HG02970 (cell line): ENCODE measurements around the gene RIMBP2.

Experiments used
- ATAC-seq: cut with Tn5 transposase; IDR thresholded peaks from one replicate; pipeline ENCODE4 v1.9.1; 2021; ENCODE audit warnings: mild to moderate bottlenecking, moderate library complexity, moderate number of reproducible peaks; ENCODE audit not compliant: unreplicated experiment, low FRiP score

The RIMBP2 gene

DNA sequence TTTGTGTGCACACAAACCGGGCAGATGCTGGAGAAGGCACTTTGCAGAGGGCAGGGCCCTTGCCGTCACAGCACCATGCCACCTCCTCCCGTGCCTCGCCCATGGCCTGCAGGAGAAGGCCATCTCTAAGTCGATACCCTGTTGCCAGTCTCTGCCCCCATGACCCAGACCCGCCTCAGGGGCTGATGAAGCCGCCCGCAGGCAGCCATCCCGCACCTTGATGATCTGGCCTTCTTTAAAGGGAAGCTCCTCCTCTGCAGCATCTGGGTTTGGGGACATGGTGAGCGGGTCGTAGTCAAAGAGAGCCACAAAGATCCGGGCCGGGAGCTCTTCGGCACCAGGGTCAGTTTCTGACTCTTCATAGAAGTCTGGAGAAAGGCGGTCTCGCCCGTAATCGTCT is 302.2 kb downstream of the RIMBP2 start:
- no peak for ATAC-seq

DNA sequence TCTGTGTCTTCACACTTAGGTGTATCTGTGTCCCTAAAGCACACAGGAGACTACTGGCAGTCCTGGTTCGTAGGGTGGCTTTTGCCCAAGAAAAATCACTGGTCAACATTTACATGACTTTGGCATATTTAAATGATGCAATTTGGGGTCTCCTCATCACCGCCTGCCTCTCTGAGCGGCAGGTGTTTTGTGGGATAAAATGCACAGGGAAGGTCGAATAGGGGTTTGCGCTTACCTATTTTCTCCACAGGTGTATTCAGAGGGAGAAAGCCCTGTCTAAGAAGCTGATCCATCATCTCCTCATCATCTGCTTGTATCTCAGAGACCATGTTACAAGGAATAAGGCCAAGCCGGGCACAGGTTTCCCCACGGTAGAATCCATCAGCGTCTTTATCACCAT is 303.7 kb downstream of the RIMBP2 start:
- ATAC-seq, result no peak

DNA sequence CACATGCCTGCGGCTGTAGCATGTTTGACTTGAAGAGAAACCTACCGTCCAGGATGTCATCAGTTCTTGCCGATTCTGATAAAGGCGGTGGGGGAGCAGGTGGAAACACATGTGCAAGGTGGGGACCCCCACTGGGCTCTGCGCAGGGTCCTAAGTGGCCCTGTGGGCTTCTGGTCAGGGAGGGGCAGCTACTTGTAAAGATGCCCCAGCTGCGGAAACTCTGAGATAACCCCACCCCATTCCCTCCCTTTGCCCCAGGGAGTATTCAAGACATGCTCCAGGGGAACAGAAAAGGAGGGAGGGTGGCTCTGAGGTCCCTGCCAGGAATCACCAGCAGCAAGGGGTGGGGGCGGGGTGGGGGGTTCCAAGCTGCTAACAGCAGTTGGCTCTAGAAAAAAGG is 310.8 kb downstream of the RIMBP2 start:
- ATAC-seq, result no peak

DNA sequence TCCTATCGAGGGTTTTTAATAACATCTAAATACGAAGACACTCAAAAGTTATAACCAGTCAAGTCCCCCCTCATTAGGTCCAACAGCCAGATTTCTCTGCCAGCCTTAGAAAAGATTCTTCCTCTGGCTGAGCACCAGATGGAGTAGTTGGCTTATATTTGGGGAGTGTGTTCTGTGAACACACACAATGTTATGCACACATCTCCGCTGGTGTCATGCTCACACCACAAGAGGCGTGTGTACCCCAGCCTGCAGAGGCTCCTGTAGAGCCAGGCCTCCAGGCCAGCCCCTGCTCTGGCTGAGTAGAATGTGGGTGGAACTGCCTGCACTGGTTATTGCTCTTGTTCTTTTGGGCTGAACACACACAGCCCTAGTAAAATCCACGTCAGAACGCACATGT is 314.4 kb downstream of the RIMBP2 start:
- no peak for ATAC-seq

DNA sequence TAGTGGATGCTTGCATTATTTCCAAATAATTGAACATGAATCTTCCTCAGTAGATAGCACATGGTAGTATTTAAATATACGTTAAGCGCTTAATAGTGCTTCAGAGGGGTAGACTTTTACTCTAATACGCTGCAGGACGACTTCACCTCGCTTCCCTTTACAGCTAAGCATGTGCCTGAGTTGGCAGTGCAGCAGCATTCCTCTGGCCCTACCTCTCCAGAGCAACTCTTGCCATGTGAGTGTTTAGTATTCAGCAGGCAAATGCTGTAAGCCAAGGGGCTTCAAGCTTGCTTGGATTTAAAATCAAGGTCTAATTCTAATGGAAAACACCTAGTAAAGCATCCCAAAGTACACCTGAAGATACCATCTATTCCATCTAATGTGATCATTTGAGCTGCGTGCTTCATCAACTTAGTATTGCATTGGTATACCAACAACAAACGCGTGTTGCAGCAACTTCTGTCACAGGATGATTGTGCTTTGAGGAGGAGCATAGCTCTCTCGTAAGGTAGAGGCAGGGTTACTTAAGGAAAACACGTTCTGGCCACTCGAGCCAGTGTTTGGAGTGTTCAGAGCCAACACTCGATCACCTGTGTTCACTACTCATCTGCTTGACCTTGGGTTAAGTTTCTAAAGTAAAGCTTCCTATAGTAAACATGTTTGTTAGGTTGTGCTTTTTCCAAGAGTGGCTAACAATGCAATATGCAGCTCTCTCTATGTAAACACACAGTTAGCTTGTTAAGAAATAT is 317.8 kb downstream of the RIMBP2 start:
- no peak for ATAC-seq

DNA sequence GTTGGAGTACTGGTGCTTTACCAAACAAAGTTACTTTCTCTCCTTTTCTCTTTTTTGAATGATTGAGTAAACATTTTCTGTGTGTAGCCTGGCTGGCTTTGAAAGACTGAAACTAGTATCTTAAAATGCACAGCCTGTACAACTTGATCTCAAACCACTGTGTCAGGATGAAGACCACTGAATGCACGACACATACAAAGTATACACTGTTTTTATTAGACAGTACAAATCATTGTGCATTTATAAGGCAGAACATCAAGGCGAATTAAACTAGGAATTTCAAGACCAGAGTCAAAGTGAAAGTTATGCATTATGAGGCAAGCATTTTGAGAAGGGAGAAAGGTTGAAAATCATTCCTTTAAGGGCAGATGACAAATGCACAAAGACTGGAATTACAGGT is 319.4 kb downstream of the RIMBP2 start:
- ATAC-seq, result no peak

DNA sequence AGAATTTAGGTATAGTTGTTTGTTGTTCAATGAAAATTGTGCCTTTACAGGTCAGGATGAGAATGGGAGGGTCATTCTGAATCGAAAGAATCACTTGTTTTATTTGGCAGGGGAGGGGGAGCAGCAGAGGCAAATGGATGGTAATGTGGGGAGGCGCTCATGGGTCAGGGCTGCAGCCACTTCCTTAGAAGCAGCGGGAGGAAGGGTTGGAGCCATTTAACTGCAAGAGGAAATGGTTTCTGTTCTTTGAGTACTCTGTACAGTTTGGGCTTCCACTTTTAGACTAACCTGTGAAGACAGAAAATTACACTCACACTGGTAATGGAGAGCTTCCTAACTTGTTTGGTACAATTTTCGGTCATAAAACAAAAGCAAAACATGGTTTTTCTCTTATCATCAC is 321.2 kb downstream of the RIMBP2 start:
- no peak for ATAC-seq

DNA sequence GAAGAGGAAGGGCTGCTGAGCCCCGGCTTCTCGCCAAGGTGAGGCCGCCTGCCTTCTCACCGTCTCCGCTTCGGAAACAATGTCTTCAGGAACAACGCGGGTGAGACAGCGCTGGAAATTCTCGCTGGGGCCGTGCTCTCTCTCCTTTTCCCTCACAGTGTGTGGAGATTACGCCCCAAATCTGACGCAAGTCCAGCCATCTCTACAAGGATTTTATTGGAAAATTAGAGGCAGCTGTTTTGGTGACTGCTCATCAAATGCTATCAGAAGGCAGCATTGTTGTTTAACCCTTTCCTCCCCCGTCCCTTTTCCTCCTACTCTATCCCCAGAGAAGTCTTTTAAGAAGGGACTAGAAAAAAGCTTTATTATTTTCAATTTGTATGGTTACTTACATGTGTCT is 324.9 kb downstream of the RIMBP2 start:
- no peak for ATAC-seq

DNA sequence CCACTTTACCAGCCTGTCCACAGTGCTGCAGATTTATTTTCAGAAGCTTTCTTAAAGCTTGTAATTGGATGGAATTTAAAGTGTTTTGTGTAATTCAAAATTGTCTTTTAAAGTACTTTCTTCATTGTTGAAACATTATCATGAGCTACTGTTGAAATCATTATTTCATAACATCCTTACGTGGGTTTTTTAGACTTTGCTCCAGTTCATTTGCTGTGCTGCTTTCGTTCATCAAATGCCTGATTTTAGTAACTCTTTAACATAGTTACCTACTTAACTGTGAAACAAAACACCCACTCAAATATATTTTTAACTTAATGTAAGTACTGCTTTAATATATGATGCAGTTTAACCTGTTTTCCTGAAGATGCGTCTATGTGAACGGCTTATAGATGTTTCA is 330.9 kb downstream of the RIMBP2 start:
- no peak for ATAC-seq

DNA sequence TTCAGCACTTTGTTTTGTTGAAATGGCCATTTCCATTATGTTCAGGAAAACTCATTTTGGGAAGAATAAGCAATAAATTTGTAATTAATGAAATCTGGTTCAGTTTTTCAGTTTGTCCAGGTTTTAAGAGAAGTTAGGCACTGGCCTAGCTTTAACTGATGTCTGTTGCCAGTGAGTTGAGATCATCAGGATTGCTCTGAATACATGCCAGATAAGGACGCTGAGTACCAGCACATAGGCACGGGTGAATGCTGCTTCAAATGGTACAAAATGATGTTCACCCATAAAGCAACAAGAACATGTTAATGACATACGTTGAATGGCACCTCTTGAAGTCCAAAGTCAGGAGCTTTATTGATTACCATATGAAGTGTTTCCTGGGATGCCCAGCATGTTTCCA is 331.9 kb downstream of the RIMBP2 start:
- ATAC-seq, result no peak

DNA sequence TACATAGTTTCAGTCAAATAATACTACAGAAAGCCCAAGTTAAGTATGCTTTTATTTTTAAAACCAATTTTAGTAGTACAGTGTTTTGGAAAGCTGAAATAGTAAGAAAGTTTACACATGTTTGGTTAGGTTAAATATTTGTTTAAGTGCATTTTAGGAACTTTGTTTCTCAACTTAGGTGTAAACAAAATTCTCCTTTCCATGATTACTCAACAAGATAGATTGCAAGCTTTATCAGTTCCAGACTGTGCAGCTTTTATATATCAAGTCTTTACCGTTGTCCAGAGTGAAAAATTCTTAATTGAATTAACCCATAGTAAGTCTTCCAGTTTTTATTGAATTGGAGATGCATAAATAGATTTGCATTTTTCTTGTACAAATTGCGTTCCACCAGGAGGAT is 333.3 kb downstream of the RIMBP2 start:
- no peak for ATAC-seq

DNA sequence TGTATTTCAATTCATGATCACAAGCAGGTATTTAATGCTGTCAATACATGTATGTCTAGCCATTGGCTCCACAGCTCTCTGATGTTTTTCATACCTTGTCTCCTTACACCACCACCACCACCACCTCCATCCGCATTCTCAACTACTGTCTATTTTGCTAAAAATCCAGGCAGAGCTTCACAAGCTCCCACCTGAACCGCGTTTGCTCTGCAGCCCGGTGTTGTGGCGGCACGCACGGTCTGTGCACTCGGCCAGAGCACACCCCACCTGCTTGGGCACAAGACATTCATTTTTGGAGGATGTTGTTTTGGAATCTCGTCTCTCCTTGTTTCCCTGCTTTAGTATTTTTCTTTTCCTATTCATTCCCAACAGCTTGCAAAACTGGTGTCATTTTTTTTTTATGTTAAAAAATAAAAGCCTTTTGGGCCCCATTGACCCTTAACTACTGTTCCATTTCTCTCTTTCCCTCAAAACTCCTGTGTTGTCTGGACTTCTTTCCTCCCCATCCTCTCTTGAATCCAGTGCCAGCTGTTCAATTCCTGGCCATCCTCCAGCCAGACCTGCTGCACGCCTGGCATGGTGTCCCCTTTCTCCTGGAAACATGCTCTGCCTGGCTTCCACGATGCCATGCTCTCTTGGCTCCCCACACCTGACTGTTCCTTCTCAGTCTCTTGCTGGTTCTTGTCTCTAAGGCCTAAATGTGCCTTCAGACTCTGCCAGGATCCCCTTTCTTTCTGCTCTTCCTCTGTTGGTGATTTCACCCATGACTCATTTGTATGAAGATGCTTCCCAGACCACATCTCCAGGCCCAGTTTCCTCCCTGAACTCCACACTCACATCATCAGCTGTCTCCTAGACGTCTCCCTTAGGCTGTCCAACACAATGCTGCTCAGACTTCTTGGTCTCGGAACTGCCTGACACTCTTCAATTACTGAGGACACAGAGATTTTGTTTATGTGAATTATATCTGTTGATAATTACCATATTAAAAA is 340.5 kb downstream of the RIMBP2 start:
- ATAC-seq, result no peak

DNA sequence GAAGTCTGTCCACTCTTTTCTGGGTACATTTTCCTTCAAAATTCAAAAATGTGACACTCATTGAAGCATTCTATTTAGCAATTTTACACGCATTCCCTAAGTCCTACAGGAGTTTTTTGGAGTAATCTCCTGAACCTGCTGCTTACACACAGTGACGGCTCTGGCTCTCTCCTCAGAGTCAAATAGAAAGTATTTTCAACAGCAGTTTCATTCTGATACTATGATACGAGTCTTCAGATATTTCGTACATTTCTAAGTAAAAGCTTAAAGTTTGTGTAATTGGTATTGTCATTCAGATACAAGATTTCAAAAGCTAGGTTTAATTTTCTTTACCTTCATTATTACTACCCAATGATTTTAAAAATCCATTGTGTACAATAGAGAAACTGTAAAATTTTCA is 342.0 kb downstream of the RIMBP2 start:
- no peak for ATAC-seq

DNA sequence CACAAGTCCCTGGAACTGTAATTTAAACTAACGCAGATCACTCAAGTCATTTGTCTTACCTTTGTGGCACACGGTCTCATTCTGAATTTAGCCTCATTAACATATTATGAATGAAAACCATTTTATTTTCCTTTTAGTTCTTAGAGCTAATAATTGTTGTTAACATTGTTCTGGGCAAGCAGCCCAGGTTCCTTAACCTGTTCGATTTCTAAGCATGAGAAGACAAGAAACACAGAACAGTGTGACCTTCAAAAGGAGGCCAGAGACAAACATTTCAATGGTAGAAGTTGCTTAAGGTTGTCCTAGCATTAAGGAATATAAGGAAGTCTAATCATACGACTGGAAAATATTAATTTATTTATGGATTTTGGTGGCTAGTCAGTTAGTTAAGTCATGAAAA is 343.2 kb downstream of the RIMBP2 start:
- ATAC-seq, result no peak

DNA sequence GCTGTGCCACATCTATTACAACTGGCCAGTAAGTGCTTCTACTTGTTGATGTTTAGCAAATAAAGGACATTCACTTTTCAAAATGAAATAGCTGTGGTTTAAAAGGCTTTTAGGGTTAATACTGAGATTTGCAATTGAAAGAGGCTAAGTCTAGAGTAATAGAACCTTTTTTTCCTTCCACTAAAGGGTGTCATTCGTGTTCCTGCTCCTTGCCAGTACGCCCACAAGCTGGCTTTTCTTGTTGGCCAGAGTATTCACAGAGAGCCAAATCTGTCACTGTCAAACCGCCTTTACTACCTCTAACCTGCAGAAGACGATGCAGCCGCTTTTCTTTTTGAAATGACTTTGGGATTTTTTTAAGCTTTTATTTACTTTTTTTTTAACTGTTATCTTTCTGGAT is 344.8 kb downstream of the RIMBP2 start:
- ATAC-seq, result no peak

DNA sequence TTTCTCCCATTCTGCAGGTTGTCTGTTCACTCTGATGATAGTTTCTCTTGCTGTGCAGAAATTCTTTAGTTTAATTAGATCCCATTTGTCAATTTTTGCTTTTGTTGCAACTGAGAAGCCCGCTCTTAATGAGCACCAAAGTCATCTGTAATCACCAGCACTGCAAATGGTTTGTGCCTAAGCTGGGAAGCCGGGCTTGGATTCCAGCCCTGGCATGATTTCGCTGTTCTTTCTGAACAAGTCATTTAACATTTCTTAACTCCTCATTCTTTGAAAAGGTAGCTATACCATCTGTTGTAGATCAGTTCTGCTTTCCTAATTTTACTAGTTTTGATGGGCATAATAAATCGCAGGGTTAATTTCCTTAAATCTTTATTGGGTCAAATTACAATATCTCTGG is 346.3 kb downstream of the RIMBP2 start:
- no peak for ATAC-seq

DNA sequence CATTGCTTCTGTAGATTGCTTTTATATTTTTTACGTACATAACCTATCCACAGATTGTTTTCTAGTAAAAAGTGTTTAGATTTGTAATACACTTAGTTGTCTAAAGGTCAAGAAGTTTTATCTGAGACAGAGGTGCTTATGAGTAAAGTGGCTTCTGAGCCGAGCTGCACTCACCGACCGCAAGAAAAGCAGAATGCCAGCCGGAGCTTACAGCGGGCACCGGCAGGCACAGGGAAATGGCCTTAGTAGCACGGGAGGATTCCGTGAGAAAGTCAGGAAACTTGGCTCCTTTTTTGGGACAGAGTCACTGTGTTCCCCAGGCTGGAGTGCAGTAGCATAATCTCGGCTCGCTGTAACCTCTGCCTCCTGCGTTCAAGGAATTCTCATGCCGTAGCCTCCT is 348.6 kb downstream of the RIMBP2 start:
- no peak for ATAC-seq

DNA sequence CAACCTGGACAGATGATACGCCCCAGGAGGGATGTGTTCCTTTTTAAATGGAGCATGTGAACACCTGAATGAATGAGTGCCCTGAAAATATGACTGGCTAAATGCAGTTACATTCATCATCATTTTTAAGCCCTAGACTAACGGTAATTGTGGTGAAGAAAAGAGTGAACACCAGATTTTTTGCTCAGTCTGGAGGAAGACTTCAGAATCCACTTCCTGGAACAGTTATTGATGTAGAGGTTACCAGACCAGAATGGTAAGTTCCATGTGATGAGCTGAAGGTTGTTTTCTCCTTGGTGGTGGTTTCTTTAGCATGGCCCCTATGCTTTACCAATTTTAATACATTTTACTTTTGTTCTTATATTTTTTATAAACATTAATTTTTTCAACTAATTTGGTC is 349.1 kb downstream of the RIMBP2 start:
- no peak for ATAC-seq

DNA sequence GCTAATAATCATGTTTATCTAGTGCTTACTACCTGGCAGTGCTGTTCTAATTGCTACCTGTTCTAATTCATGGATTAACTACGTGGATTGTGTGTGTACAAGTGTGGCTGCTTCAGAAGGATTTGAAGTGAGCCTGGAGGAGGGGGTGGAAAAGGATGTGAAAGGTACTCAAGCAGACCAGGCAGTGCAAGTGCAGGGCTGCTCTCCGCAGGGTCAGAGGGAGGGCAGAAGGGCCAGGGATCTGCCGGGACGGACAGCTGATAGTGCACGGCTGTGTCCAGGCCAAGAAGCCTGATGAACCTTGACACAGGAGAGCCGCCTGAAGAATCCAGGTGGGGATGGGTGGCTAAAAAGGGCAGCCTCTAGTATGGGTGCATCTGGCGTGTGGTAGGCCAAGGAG is 349.9 kb downstream of the RIMBP2 start:
- ATAC-seq, result no peak

DNA sequence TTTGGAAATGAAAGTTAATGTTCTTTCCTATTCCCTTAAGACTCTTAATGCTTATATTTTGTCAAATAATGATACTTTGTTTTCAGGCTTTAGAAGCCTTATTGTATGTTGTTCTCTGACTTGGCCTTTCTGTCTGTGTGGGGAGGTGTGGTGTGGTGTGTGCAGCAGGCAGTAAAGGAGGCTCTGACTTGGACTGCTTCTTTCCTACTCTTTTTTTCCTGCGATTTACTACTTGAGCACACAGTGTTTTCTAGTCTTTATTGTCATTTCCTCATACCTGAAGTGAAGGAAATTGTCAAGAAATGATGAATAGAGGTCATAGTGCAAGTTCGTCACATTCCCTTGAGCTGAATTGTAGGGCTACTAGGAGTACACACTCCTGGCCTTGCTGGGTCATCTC is 351.5 kb downstream of the RIMBP2 start:
- no peak for ATAC-seq

DNA sequence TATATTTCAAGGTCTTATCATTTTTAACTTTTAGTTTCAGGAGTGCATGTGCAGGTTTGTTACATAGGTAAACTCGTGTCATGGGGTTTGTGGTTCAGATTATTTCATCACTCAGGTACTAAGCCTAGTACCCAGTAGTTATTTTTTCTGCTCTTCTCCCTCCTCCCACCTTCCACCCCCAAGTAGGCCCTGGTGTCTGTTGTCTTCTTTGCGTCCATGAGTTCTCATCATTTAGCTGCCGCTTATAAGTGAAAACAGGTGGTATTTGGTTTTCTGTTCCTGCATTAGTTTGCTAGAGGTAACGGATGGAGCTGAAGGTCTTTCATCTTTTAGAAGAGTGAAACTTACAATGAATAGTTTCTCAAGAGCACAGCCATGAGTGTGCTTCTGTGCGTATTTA is 354.0 kb downstream of the RIMBP2 start:
- no peak for ATAC-seq
